ENCODE results near the gene DENND1A. TPM values are rescaled to one million over a fixed set of nuclear protein-coding genes. Genes with fewer than 3 reads are reported as not detected.
A peak's percentile ranks its signal among the peaks of the same experiment; 100 is the strongest.

DENND1A gene
- total RNA-seq, 1 donor from 2014 or later, result 12.7 TPM

DNA sequence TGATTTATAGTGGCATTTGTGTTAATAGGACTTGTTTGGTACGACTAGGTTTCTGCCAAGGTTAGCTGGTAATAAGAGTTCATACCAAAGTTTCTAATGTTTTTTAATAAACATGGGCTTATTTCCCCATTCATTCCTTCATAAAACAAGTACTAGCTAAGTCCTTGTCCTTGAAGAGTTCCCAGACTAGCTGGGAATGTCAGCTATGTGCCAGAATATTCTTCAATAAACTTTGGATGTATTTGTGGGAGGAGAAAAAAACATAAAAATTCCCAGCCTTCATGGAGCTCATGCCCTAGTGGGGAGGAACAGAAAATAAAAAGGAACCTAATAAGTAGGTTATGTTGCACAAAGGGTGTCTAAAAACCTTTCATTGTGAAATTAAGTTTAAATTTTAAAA is 176.9 kb downstream of the DENND1A start:
- no peak overlapping the region for H3K27ac Mint-ChIP-seq (ENCODE audit: unreplicated experiment)
- no peaks in the 10 kb centered on the region for H3K9me3 ChIP-seq (ENCODE audit: insufficient read depth, low read depth, low read length)
- peaks cover 6% of the 10 kb centered on the region for H4K20me1 ChIP-seq (ENCODE audit: insufficient read depth, low read length)
- H3K36me3 ChIP-seq (ENCODE audit: insufficient read depth, low read length), result no peaks in the 10 kb centered on the region
- H2AFZ ChIP-seq (ENCODE audit: low read depth, low read length), result no peak overlapping the region
- no peak overlapping the region for H3K4me3 ChIP-seq (ENCODE audit: insufficient read depth, low read depth, low read length)
- no peaks in the 10 kb centered on the region for H3K4me1 ChIP-seq (ENCODE audit: insufficient read depth, low read length)
- no peaks in the 10 kb centered on the region for H3K27me3 Mint-ChIP-seq (ENCODE audit: low read depth, unreplicated experiment)
- no peak overlapping the region for H3K27ac ChIP-seq (ENCODE audit: low read depth, low read length)
- no peaks in the 10 kb centered on the region for H3K79me2 ChIP-seq (ENCODE audit: insufficient read depth, low read length)
- no peak for TF ChIP-seq EZH2 (IDR thresholded peaks at IDR 0.05; ENCODE audit: insufficient read depth, low read length)
- TF ChIP-seq, protein P1, sequence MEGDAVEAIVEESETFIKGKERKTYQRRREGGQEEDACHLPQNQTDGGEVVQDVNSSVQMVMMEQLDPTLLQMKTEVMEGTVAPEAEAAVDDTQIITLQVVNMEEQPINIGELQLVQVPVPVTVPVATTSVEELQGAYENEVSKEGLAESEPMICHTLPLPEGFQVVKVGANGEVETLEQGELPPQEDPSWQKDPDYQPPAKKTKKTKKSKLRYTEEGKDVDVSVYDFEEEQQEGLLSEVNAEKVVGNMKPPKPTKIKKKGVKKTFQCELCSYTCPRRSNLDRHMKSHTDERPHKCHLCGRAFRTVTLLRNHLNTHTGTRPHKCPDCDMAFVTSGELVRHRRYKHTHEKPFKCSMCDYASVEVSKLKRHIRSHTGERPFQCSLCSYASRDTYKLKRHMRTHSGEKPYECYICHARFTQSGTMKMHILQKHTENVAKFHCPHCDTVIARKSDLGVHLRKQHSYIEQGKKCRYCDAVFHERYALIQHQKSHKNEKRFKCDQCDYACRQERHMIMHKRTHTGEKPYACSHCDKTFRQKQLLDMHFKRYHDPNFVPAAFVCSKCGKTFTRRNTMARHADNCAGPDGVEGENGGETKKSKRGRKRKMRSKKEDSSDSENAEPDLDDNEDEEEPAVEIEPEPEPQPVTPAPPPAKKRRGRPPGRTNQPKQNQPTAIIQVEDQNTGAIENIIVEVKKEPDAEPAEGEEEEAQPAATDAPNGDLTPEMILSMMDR (IDR thresholded peaks at IDR 0.05; ENCODE audit: insufficient read depth, low read depth, low read length), result no peak
- no peak overlapping the region for H3K4me2 ChIP-seq (ENCODE audit: low read length)
- no peak overlapping the region for H3K9ac ChIP-seq (ENCODE audit: low read length)
- peaks cover 8% of the 10 kb centered on the region for H3K4me1 Mint-ChIP-seq (ENCODE audit: low read depth, unreplicated experiment)
- H3K4me3 Mint-ChIP-seq (ENCODE audit: unreplicated experiment), result no peak overlapping the region
- FAIRE-seq (no peak), DNase-seq (ENCODE audit: low read depth) (no peak)
- H3K27me3 ChIP-seq (ENCODE audit: insufficient read depth, low read length), result no peaks in the 10 kb centered on the region
- no peaks in the 10 kb centered on the region for H3K9me3 Mint-ChIP-seq (ENCODE audit: unreplicated experiment)
- H3K36me3 Mint-ChIP-seq (ENCODE audit: low read depth, unreplicated experiment), result no peaks in the 10 kb centered on the region

DNA sequence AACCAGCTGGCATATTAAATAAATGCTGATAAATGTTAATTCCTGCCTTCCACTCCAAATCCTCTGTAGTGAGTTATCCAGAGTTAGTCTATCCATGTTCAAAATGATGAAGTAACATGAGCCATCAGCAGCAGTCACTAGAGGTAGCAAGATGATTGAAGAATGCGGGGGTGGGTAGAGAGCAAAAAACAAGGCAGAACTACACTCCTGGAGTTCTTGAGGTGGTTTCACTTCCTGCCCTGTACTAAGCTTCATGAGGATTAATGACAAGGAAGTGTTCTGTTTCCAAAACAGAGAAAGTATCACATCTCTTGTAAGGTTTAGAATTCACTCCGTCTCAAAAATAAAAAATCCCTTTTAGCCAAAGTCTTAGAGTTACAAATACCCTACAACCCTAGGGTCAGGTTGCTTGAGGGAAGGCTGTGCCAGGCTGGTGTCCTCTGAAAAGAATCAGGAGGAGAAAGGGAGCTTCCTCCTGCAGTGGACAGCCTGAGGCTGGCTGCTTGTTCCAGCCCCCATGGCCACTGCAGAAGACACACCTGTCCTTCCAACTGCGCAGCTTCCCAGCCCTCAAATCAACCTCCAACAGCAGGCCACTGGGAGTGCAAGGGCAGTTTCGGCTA is 180.2 kb downstream of the DENND1A start:
- no peaks in the 10 kb centered on the region for H3K36me3 ChIP-seq (ENCODE audit: insufficient read depth, low read length)
- Mint-ChIP-seq H3K27ac (ENCODE audit: unreplicated experiment) (no peak overlapping the region), H3K36me3 (ENCODE audit: low read depth, unreplicated experiment) (no peaks in the 10 kb centered on the region), H3K4me1 (ENCODE audit: low read depth, unreplicated experiment) (peaks cover 8% of the 10 kb centered on the region), H3K27me3 (ENCODE audit: low read depth, unreplicated experiment) (no peaks in the 10 kb centered on the region), H3K4me3 (ENCODE audit: unreplicated experiment) (no peak overlapping the region), H3K9me3 (ENCODE audit: unreplicated experiment) (no peaks in the 10 kb centered on the region)
- H3K27ac ChIP-seq (ENCODE audit: low read depth, low read length), result no peak overlapping the region
- H4K20me1 ChIP-seq (ENCODE audit: insufficient read depth, low read length), result peaks cover 6% of the 10 kb centered on the region
- no peak overlapping the region for H3K9ac ChIP-seq (ENCODE audit: low read length)
- no peaks in the 10 kb centered on the region for H3K27me3 ChIP-seq (ENCODE audit: insufficient read depth, low read length)
- no peak for TF ChIP-seq EZH2 (IDR thresholded peaks at IDR 0.05; ENCODE audit: insufficient read depth, low read length)
- TF ChIP-seq, protein P1 (IDR thresholded peaks at IDR 0.05; ENCODE audit: insufficient read depth, low read depth, low read length), result no peak
- H3K4me2 ChIP-seq (ENCODE audit: low read length), result no peak overlapping the region
- no peak overlapping the region for H2AFZ ChIP-seq (ENCODE audit: low read depth, low read length)
- no peak for FAIRE-seq
- H3K4me1 ChIP-seq (ENCODE audit: insufficient read depth, low read length), result no peaks in the 10 kb centered on the region
- H3K79me2 ChIP-seq (ENCODE audit: insufficient read depth, low read length), result no peaks in the 10 kb centered on the region
- H3K9me3 ChIP-seq (ENCODE audit: insufficient read depth, low read depth, low read length), result no peaks in the 10 kb centered on the region
- DNase-seq (ENCODE audit: low read depth), result peak; percentile 26
- H3K4me3 ChIP-seq (ENCODE audit: insufficient read depth, low read depth, low read length), result no peak overlapping the region

- FAIRE-seq (no peak), DNase-seq (ENCODE audit: low read depth) (no peak)
- Mint-ChIP-seq H3K27ac (ENCODE audit: unreplicated experiment) (no peak overlapping the region), H3K4me3 (ENCODE audit: unreplicated experiment) (no peak overlapping the region), H3K9me3 (ENCODE audit: unreplicated experiment) (no peaks in the 10 kb centered on the region), H3K27me3 (ENCODE audit: low read depth, unreplicated experiment) (no peaks in the 10 kb centered on the region), H3K4me1 (ENCODE audit: low read depth, unreplicated experiment) (peaks cover 7% of the 10 kb centered on the region), H3K36me3 (ENCODE audit: low read depth, unreplicated experiment) (no peaks in the 10 kb centered on the region)
- H4K20me1 ChIP-seq (ENCODE audit: insufficient read depth, low read length), result peaks cover 6% of the 10 kb centered on the region
- no peak overlapping the region for H3K4me2 ChIP-seq (ENCODE audit: low read length)
- no peaks in the 10 kb centered on the region for H3K36me3 ChIP-seq (ENCODE audit: insufficient read depth, low read length)
- H3K4me1 ChIP-seq (ENCODE audit: insufficient read depth, low read length), result peaks cover 4% of the 10 kb centered on the region
- H2AFZ ChIP-seq (ENCODE audit: low read depth, low read length), result no peak overlapping the region
- no peaks in the 10 kb centered on the region for H3K79me2 ChIP-seq (ENCODE audit: insufficient read depth, low read length)
- H3K9ac ChIP-seq (ENCODE audit: low read length), result no peak overlapping the region
- H3K4me3 ChIP-seq (ENCODE audit: insufficient read depth, low read depth, low read length), result no peak overlapping the region
- no peaks in the 10 kb centered on the region for H3K9me3 ChIP-seq (ENCODE audit: insufficient read depth, low read depth, low read length)
- TF ChIP-seq, protein P1 (IDR thresholded peaks at IDR 0.05; ENCODE audit: insufficient read depth, low read depth, low read length), result no peak
- TF ChIP-seq EZH2 (IDR thresholded peaks at IDR 0.05; ENCODE audit: insufficient read depth, low read length), result no peak
- H3K27ac ChIP-seq (ENCODE audit: low read depth, low read length), result no peak overlapping the region
- no peaks in the 10 kb centered on the region for H3K27me3 ChIP-seq (ENCODE audit: insufficient read depth, low read length)
Observed at GRCh38 chr9:123746765-123747164, 183.2 kb downstream of the DENND1A start.

Data from astrocyte (in vitro differentiated cells and primary cell).